HepG2 (cell line): ENCODE data around the gene PHYH. TPM values are rescaled to one million over a fixed set of nuclear protein-coding genes. Genes with fewer than 3 reads are reported as not detected.

Source experiments
- ARHGAP35 ChIP-seq: sonication (generic); formaldehyde crosslinking; IDR thresholded peaks from 2 replicates; pipeline ENCODE4 v1.9.0; 2022; ENCODE audit warnings: mild to moderate bottlenecking, inconsistent platforms, moderate library complexity, missing genetic modification reagents, borderline replicate concordance
- BCL3 ChIP-seq: sonication (generic); formaldehyde crosslinking; IDR thresholded peaks from 2 replicates; pipeline ENCODE4 v1.5.1; 2020; ENCODE audit warnings: mild to moderate bottlenecking, missing genetic modification reagents, moderate library complexity
- KLF9 ChIP-seq: IDR thresholded peaks from 2 replicates; pipeline ENCODE4 v1.6.1; 2016; ENCODE audit warnings: low read depth
- NCOR1 ChIP-seq: fragments of 200-600 bp; sonication (generic); IDR thresholded peaks from 2 replicates; pipeline ENCODE4 v1.7.0; 2017; ENCODE audit warnings: antibody characterized with exemption, low read length, borderline replicate concordance
- PAXIP1 ChIP-seq: sonication (generic); formaldehyde crosslinking; conservative IDR thresholded peaks from 2 replicates; pipeline ENCODE4 v1.4.0; 2020; ENCODE audit warnings: mild to moderate bottlenecking, missing genetic modification reagents, moderate library complexity
- RBFOX2 ChIP-seq: fragments of 200-400 bp; formaldehyde crosslinking; IDR thresholded peaks from 2 replicates; pipeline ENCODE4 v1.6.1; 2017; ENCODE audit warnings: low read depth, mild to moderate bottlenecking, low read length
- SATB2 ChIP-seq: sonication (generic); formaldehyde crosslinking; IDR thresholded peaks from 2 replicates; pipeline ENCODE4 v1.5.0; 2020; ENCODE audit warnings: missing genetic modification reagents
- SRY ChIP-seq: sonication (generic); formaldehyde crosslinking; IDR thresholded peaks from 2 replicates; pipeline ENCODE4 v1.8.0; 2022; ENCODE audit warnings: mild to moderate bottlenecking, missing genetic modification reagents
- TFAP4 ChIP-seq: sonication (generic); IDR thresholded peaks from 2 replicates; pipeline ENCODE4 v1.6.1; 2016; ENCODE audit warnings: low read depth, borderline replicate concordance
- ZBTB34 ChIP-seq: sonication (generic); formaldehyde crosslinking; IDR thresholded peaks from 2 replicates; pipeline ENCODE4 v1.8.0; 2022; ENCODE audit warnings: mild to moderate bottlenecking, missing genetic modification reagents
- ZNF253 ChIP-seq: sonication (generic); formaldehyde crosslinking; IDR thresholded peaks from 2 replicates; pipeline ENCODE4 v1.8.0; 2022; ENCODE audit warnings: mild to moderate bottlenecking, missing genetic modification reagents, borderline replicate concordance
- ZNF281 ChIP-seq: sonication (generic); formaldehyde crosslinking; IDR thresholded peaks from 2 replicates; pipeline ENCODE4 v1.4.0; 2020; ENCODE audit warnings: missing genetic modification reagents, borderline replicate concordance
- ZNF441 ChIP-seq: sonication (generic); formaldehyde crosslinking; IDR thresholded peaks from 2 replicates; pipeline ENCODE4 v1.7.0; 2021; ENCODE audit warnings: missing genetic modification reagents, borderline replicate concordance
- ZNF569 ChIP-seq: sonication (generic); formaldehyde crosslinking; IDR thresholded peaks from 2 replicates; pipeline ENCODE4 v1.5.0; 2020; ENCODE audit warnings: mild to moderate bottlenecking, missing genetic modification reagents, moderate library complexity, borderline replicate concordance
- ZNF703 ChIP-seq: sonication (generic); formaldehyde crosslinking; IDR thresholded peaks from 2 replicates; pipeline ENCODE4 v1.5.1; 2020; ENCODE audit warnings: missing genetic modification reagents, mild to moderate bottlenecking, moderate library complexity, borderline replicate concordance
- ZNF713 ChIP-seq: sonication (generic); formaldehyde crosslinking; IDR thresholded peaks from 2 replicates; pipeline ENCODE4 v1.4.0; 2020; ENCODE audit warnings: mild to moderate bottlenecking, missing genetic modification reagents
- polyA plus RNA-seq, 8 experiments: library from polyadenylated mRNA; depleted of rRNA in 3 of 8; stranded (reverse) in 7 of 8; unstranded in 1 of 8; fragments of >200 nt; fragmentation: Illumina TruSeq in 4 of 8; extraction: Trizol in 4 of 8; gene quantifications; 2 replicates each; pipeline versions ENCODE4 v1.2.1 to v1.2.3, GENCODE V29; 2011 to 2016; ENCODE audit warnings: low read depth in 4 of 8, missing spikeins in 1 of 8, mixed read lengths in 1 of 8; ENCODE audit not compliant: insufficient read depth in 1 of 8
- total RNA-seq, 5 experiments: library from RNA; depleted of rRNA; stranded (reverse); fragments of >200 nt; fragmentation: Illumina TruSeq; extraction: Trizol; gene quantifications; 2 replicates each; pipeline ENCODE4 v1.2.3, GENCODE V29; 2016; ENCODE audit warnings: low read depth in 1 of 5

Gene PHYH
- total and polyA plus RNA-seq, 2 of the 13 experiments (the other 11 are each of a cell fraction or from before 2014, with no cell fraction given) = 27.2 to 34.5 TPM

GRCh38 chr10:13299437-13300287 lies at the start of gene PHYH (continued):
- TF ChIP-seq ZNF441 = peak; percentile 71
- peak; percentile 97 for TF ChIP-seq RBFOX2
- 0 out of 2 replicates have a peak, but pooled peaks have one; percentile 6 for TF ChIP-seq ZNF281
- TF ChIP-seq SATB2 (CRISPR knock-in tag) = peak; percentile 40; the same call in 1 of the 2 replicates
- TF ChIP-seq ZNF253 (CRISPR knock-in tag) = peak; percentile 63; the same call in 1 of the 2 replicates
- TF ChIP-seq ARHGAP35 (CRISPR knock-in tag) = 0 out of 2 replicates have a peak, but pooled peaks have one; percentile 61
- peak; percentile 85 for TF ChIP-seq BCL3 (CRISPR knock-in tag)
- peak; percentile 40; the same call in 1 of the 2 replicates for TF ChIP-seq ZBTB34 (CRISPR knock-in tag)
- TF ChIP-seq TFAP4 = peak; percentile 73; the same call in 1 of the 2 replicates
- 0 out of 2 replicates have a peak, but pooled peaks have one; percentile 54 for TF ChIP-seq KLF9 (CRISPR knock-in tag)
- peak; percentile 16; the same call in 1 of the 2 replicates for TF ChIP-seq ZNF703 (CRISPR knock-in tag)
- TF ChIP-seq SRY (CRISPR knock-in tag) = peak; percentile 67; the same call in 1 of the 2 replicates
- peak; percentile 42; the same call in 1 of the 2 replicates for TF ChIP-seq PAXIP1 (CRISPR knock-in tag)
- peak; percentile 39; the same call in 1 of the 2 replicates for TF ChIP-seq NCOR1
- no peak for TF ChIP-seq ZNF713 (CRISPR knock-in tag)
- no peak for TF ChIP-seq ZNF569
